Panc1 (cell line): ENCODE data around the gene NFATC4.

ENCODE experiments used
- POLR2AphosphoS5 ChIP-seq: IDR thresholded peaks from 2 replicates; pipeline ENCODE4 v1.6.1; 2012; ENCODE audit warnings: mild to moderate bottlenecking, low read depth, low read length, moderate library complexity
- SIN3A ChIP-seq: IDR thresholded peaks from 2 replicates; pipeline ENCODE4 v1.6.1; 2012; ENCODE audit warnings: low read depth, mild to moderate bottlenecking, low read length, moderate library complexity, borderline replicate concordance; ENCODE audit not compliant: insufficient read depth
- TF ChIP-seq, protein P1 (sequence below): fragments of 450-650 bp; IDR thresholded peaks from 2 replicates; pipeline ENCODE4 v1.5.1; 2017; ENCODE audit warnings: mild to moderate bottlenecking
- TF ChIP-seq, protein P2 (sequence below), 2 experiments: IDR thresholded peaks; 2 replicates each; pipeline ENCODE4 v1.6.1; 2011 to 2012; ENCODE audit warnings: low read depth in 2 of 2, control low read depth in 1 of 2, low read length in 1 of 2, mild to moderate bottlenecking in 1 of 2, moderate library complexity in 1 of 2; ENCODE audit not compliant: insufficient read depth in 1 of 2

DNA sequence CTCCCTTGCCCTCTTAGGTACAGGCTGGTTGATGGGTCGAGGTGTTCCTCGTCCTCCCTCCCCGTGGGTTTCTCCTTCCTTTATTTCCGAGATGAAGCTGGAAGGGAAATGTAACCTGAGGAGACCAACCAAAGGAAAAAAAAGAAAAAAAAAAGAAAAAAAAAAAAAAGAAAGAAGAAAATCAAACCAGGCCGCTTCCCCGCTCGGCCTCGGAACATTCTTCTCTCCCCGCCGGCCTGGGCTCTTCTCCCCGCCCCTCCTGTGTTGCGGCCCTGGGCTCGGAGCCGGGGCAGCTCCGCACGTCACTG lies 1.6 kb upstream of the NFATC4 start:
- TF ChIP-seq, protein P1, sequence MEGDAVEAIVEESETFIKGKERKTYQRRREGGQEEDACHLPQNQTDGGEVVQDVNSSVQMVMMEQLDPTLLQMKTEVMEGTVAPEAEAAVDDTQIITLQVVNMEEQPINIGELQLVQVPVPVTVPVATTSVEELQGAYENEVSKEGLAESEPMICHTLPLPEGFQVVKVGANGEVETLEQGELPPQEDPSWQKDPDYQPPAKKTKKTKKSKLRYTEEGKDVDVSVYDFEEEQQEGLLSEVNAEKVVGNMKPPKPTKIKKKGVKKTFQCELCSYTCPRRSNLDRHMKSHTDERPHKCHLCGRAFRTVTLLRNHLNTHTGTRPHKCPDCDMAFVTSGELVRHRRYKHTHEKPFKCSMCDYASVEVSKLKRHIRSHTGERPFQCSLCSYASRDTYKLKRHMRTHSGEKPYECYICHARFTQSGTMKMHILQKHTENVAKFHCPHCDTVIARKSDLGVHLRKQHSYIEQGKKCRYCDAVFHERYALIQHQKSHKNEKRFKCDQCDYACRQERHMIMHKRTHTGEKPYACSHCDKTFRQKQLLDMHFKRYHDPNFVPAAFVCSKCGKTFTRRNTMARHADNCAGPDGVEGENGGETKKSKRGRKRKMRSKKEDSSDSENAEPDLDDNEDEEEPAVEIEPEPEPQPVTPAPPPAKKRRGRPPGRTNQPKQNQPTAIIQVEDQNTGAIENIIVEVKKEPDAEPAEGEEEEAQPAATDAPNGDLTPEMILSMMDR, result no peak
- no peak for TF ChIP-seq POLR2AphosphoS5
- no peak for TF ChIP-seq SIN3A
- TF ChIP-seq, protein P2, sequence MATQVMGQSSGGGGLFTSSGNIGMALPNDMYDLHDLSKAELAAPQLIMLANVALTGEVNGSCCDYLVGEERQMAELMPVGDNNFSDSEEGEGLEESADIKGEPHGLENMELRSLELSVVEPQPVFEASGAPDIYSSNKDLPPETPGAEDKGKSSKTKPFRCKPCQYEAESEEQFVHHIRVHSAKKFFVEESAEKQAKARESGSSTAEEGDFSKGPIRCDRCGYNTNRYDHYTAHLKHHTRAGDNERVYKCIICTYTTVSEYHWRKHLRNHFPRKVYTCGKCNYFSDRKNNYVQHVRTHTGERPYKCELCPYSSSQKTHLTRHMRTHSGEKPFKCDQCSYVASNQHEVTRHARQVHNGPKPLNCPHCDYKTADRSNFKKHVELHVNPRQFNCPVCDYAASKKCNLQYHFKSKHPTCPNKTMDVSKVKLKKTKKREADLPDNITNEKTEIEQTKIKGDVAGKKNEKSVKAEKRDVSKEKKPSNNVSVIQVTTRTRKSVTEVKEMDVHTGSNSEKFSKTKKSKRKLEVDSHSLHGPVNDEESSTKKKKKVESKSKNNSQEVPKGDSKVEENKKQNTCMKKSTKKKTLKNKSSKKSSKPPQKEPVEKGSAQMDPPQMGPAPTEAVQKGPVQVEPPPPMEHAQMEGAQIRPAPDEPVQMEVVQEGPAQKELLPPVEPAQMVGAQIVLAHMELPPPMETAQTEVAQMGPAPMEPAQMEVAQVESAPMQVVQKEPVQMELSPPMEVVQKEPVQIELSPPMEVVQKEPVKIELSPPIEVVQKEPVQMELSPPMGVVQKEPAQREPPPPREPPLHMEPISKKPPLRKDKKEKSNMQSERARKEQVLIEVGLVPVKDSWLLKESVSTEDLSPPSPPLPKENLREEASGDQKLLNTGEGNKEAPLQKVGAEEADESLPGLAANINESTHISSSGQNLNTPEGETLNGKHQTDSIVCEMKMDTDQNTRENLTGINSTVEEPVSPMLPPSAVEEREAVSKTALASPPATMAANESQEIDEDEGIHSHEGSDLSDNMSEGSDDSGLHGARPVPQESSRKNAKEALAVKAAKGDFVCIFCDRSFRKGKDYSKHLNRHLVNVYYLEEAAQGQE (IDR thresholded peaks at IDR 0.05; ENCODE audit: insufficient read depth in 1 of 2, low read depth in 2 of 2, low read length in 1 of 2), result no peak
